K562 (cell line): ENCODE results near the gene PRR15. TPM values are rescaled to one million over a fixed set of nuclear protein-coding genes. Genes with fewer than 3 reads are reported as not detected.

ENCODE experiments used
- ATAC-seq: fragments of 200-7000 bp; cut with Tn5 transposase; 3 replicates; pipeline ENCODE4 v1.9.1; 2020; ENCODE audit warnings: moderate library complexity
- BruUV-seq: library from RNA; stranded (reverse); fragments of 400-500 nt; replicated peaks from 2 replicates; lab custom pipeline; 2021; lab: Mats Ljungman, UMichigan
- CTCF ChIA-PET: fragments of 300-600 bp; formaldehyde crosslinking; extraction: SDS; loops from one replicate; lab custom pipeline; 2021; ENCODE audit warnings: low intra/inter-chr PET ratio; lab: Yijun Ruan, JAX
- POLR2A ChIA-PET: fragments of 300-600, 350-650 bp; sonication (Branson Sonifier 250); formaldehyde crosslinking; extraction: SDS; loops from one replicate; lab custom pipeline; 2021; ENCODE audit warnings: antibody characterized with exemption, inconsistent platforms; lab: Yijun Ruan, JAX
- DNase-seq, 4 experiments: peaks; one replicate each; pipeline versions ENCODE4 v3.0.0 to v3.0.0-alpha.2; 2011 to 2018; ENCODE audit warnings: low spot score in 3 of 4, mixed read lengths in 3 of 4; ENCODE audit errors: extremely low read depth in 1 of 4
- FAIRE-seq: peaks from 2 replicates; lab custom pipeline; 2011; peaks lifted over from hg19 to GRCh38; lab: Jason Lieb, UNC
- H2AFZ ChIP-seq: 2 replicates; pipeline ENCODE4 v1.6.0; 2011; ENCODE audit warnings: low read depth, low read length, control low read depth, inconsistent platforms
- H3K27ac ChIP-seq: fragments of 200-600 bp; 3 replicates; pipeline ENCODE4 v1.8.0; 2011; ENCODE audit warnings: low read depth, mild to moderate bottlenecking, control low read depth, inconsistent platforms, low read length, moderate library complexity, mixed read lengths; ENCODE audit errors: extremely low read depth
- H3K27me3 ChIP-seq, 2 experiments: fragments of 300-600 bp in 1 of 2; 2 replicates in 1 of 2; 3 replicates in 1 of 2; pipeline versions ENCODE4 v1.6.0 to v1.8.0; 2011; ENCODE audit warnings: inconsistent platforms in 2 of 2, low read length in 2 of 2, mild to moderate bottlenecking in 1 of 2, mixed read lengths in 1 of 2, moderate library complexity in 1 of 2; ENCODE audit not compliant: control insufficient read depth in 2 of 2, insufficient read depth in 2 of 2
- H3K36me3 ChIP-seq: fragments of 300-600 bp; 3 replicates; pipeline ENCODE4 v1.8.0; 2011; ENCODE audit warnings: mild to moderate bottlenecking, low read length, inconsistent platforms; ENCODE audit not compliant: control insufficient read depth, insufficient read depth
- H3K4me1 ChIP-seq, 2 experiments: fragments of 200-600 bp in 1 of 2; replicated peaks in 1 of 2; 2 replicates in 1 of 2; 3 replicates in 1 of 2; pipeline versions ENCODE4 v1.5.1 to v1.8.0; 2011; ENCODE audit warnings: inconsistent platforms in 2 of 2, low read length in 2 of 2, mild to moderate bottlenecking in 1 of 2, mixed read lengths in 1 of 2, moderate library complexity in 1 of 2; ENCODE audit not compliant: control insufficient read depth in 2 of 2, insufficient read depth in 2 of 2
- H3K4me2 ChIP-seq: 2 replicates; pipeline ENCODE4 v1.6.1; 2011; ENCODE audit warnings: low read length, control low read depth, inconsistent platforms, mixed read lengths; ENCODE audit not compliant: insufficient read depth
- H3K4me3 ChIP-seq: fragments of 200-600 bp; sonication (generic), shearing (Covaris generic); 2 replicates; pipeline ENCODE4 v1.5.1; 2016; ENCODE audit warnings: control low read depth, inconsistent platforms
- H3K79me2 ChIP-seq: fragments of 200-600 bp; 3 replicates; pipeline ENCODE4 v1.8.0; 2011; ENCODE audit warnings: low read length, inconsistent platforms; ENCODE audit not compliant: control insufficient read depth, insufficient read depth
- H3K9ac ChIP-seq, 2 experiments: 2 replicates each; pipeline versions ENCODE4 v1.6.0 to v1.6.1; 2011; ENCODE audit warnings: low read depth in 2 of 2, low read length in 2 of 2, control low read depth in 1 of 2, inconsistent platforms in 1 of 2, mild to moderate bottlenecking in 1 of 2, mixed read lengths in 1 of 2; ENCODE audit not compliant: insufficient read depth in 1 of 2
- H3K9me1 ChIP-seq: one replicate; pipeline ENCODE4 v1.6.0; 2011; ENCODE audit warnings: inconsistent platforms, mild to moderate bottlenecking, low read length, moderate library complexity; ENCODE audit not compliant: control insufficient read depth, insufficient read depth
- H3K9me3 ChIP-seq: replicated peaks from 2 replicates; pipeline ENCODE4 v1.5.1; 2011; ENCODE audit warnings: low read depth, low read length, inconsistent platforms; ENCODE audit not compliant: control insufficient read depth, insufficient read depth
- H4K20me1 ChIP-seq: replicated peaks from 2 replicates; pipeline ENCODE4 v1.6.1; 2011; ENCODE audit warnings: low read length, inconsistent platforms, mixed read lengths; ENCODE audit not compliant: control insufficient read depth, insufficient read depth
- CCNT2 ChIP-seq: IDR thresholded peaks from 2 replicates; pipeline ENCODE4 v1.6.1; 2011; ENCODE audit warnings: borderline replicate concordance, low read depth, mild to moderate bottlenecking, moderate library complexity, mixed read lengths, low read length; ENCODE audit not compliant: insufficient read length; ENCODE audit errors: extremely low read depth
- ETV6 ChIP-seq, 3 experiments: fragments of 150-350 bp in 1 of 3; sonication (generic) in 1 of 3; formaldehyde crosslinking in 1 of 3; IDR thresholded peaks; 2 replicates each; pipeline versions ENCODE4 v1.6.1 to v1.8.0; 2014 to 2022; ENCODE audit warnings: borderline replicate concordance in 2 of 3, low read depth in 2 of 3, antibody characterized with exemption in 1 of 3, low read length in 1 of 3, mild to moderate bottlenecking in 1 of 3, missing genetic modification reagents in 1 of 3
- IRF9 ChIP-seq: fragments of 450-650 bp; IDR thresholded peaks from 2 replicates; pipeline ENCODE4 v1.6.1; 2016; ENCODE audit warnings: missing biosample characterization, missing genetic modification characterization
- MAFK ChIP-seq: IDR thresholded peaks from 2 replicates; pipeline ENCODE4 v1.6.1; 2011; ENCODE audit warnings: low read length, improper control_type of control experiment
- RCOR1 ChIP-seq, 2 experiments: IDR thresholded peaks; 2 replicates each; pipeline ENCODE4 v1.6.1; 2012; ENCODE audit warnings: low read depth in 2 of 2, low read length in 2 of 2, borderline replicate concordance in 1 of 2, improper control_type of control experiment in 1 of 2
- RNF2 ChIP-seq: sonication (generic); IDR thresholded peaks from 2 replicates; pipeline ENCODE4 v1.6.1; 2016
- TCF7L2 ChIP-seq: fragments of 150-350 bp; IDR thresholded peaks from 2 replicates; pipeline ENCODE4 v1.6.1; 2016; ENCODE audit warnings: low read depth, mild to moderate bottlenecking, low read length, moderate library complexity
- U2AF2 ChIP-seq: fragments of 200-400 bp; formaldehyde crosslinking; optimal IDR thresholded peaks from 2 replicates; pipeline ENCODE3; 2017; ENCODE audit warnings: low read depth, mild to moderate bottlenecking, low read length
- ZNF316 ChIP-seq: fragments of 450-650 bp; IDR thresholded peaks from 2 replicates; pipeline ENCODE4 v1.6.1; 2016
- ZNF77 ChIP-seq: fragments of 250-450 bp; sonication (Bioruptor Pico); IDR thresholded peaks from 2 replicates; pipeline ENCODE4 v1.5.0; 2020
- WGBS: fragments of 100-300 bp; shearing (Covaris generic); methylation state at CpG from one replicate; pipeline ENCODE4 v1.1.6; 2016; ENCODE audit warnings: low coverage, mixed read lengths; ENCODE audit not compliant: insufficient coverage; ENCODE audit errors: missing lambda C conversion rate; 5-methylcytosine and 5-hydroxymethylcytosine counted together
- in situ Hi-C: fragments of 300-500 bp; cut with MboI; formaldehyde crosslinking; loops from 4 replicates; pipeline ENCODE4 v1.15.0; 2018; ENCODE audit warnings: inconsistent platforms, mixed read lengths
- intact Hi-C: fragments of 100-400 bp; cut with micrococcal nuclease; formaldehyde crosslinking; loops from 2 replicates; pipeline ENCODE4 v1.14.2; 2022
- polyA plus RNA-seq, 8 experiments: library from polyadenylated mRNA; depleted of rRNA in 4 of 8; stranded (reverse) in 5 of 8; unstranded in 3 of 8; fragments of >200 nt; fragmentation: Nextera tagmentation in 2 of 8; fragmentation: Illumina TruSeq in 1 of 8; extraction: Ambion mirVana in 2 of 8; extraction: Trizol in 1 of 8; gene quantifications; 2 replicates each; pipeline versions ENCODE4 v1.2.1 to v1.2.3, GENCODE V29; 2011 to 2014; ENCODE audit warnings: inconsistent platforms in 1 of 8, missing spikeins in 1 of 8
- total RNA-seq, 7 experiments: library from RNA; depleted of rRNA in 6 of 7; stranded (reverse); fragments of >200 nt in 6 of 7; fragmentation: Illumina TruSeq in 2 of 7; extraction: Trizol in 2 of 7; gene quantifications; 2 replicates each; pipeline versions ENCODE4 v1.2.1 to v1.2.3, GENCODE V29; 2011 to 2021; ENCODE audit warnings: low replicate concordance in 1 of 7

The PRR15 gene
- total and polyA plus RNA-seq, 9 of the 15 experiments (the other 6 are each of a cell fraction or from before 2014, with no cell fraction given), result not detected

- FAIRE-seq (no peak), DNase-seq (no peak), ATAC-seq (no peak)
- intact Hi-C loops (no loop called here), in situ Hi-C loops (no loop called here)
- Histone ChIP-seq H3K27me3 (peaks cover 0 to 7% of the 10 kb centered on the region in 2 experiments; a peak in 2 of 5 replicates), H4K20me1 (no peaks in the 10 kb centered on the region), H2AFZ (no peak overlapping the region), H3K9ac (no peak overlapping the region), H3K9me3 (no peaks in the 10 kb centered on the region), H3K4me3 (no peak overlapping the region), H3K36me3 (no peaks in the 10 kb centered on the region), H3K9me1 (no peaks in the 10 kb centered on the region), H3K27ac (no peak overlapping the region), H3K4me2 (no peak overlapping the region), H3K79me2 (no peaks in the 10 kb centered on the region), H3K4me1 (no peaks in the 10 kb centered on the region)
- 2% methylated on average over 4 of the region's 4 CpGs for WGBS
- POLR2A ChIA-PET, result interaction anchor here (1.4 kb wide), 1 partner anchor 12 kb away, joined by 3 read pairs; no protein-coding TSS in a partner anchor
- TF ChIP-seq RNF2, result no peak
- no peak for TF ChIP-seq ETV6 (IDR thresholded peaks at IDR 0.05; ENCODE audit: borderline replicate concordance in 1 of 2, low read depth in 2 of 2, low read length in 1 of 2)
- TF ChIP-seq ETV6 (CRISPR knock-in tag; IDR thresholded peaks at IDR 0.05; ENCODE audit: borderline replicate concordance), result no peak
- 0 out of 2 replicates have a peak, but pooled peaks have one; percentile 3 for TF ChIP-seq ZNF316
- TF ChIP-seq RCOR1 (IDR thresholded peaks at IDR 0.05; ENCODE audit: borderline replicate concordance in 1 of 2, low read depth in 2 of 2, low read length in 2 of 2), result no peak
- CTCF ChIA-PET, result no interaction called here
- no TSS peak for BruUV-seq
Observed at GRCh38 chr7:29548823-29549222, 14.8 kb upstream of the PRR15 start.

- H3K79me2 ChIP-seq, result no peaks in the 10 kb centered on the region
- no peaks in the 10 kb centered on the region for H3K9me3 ChIP-seq
- no peak overlapping the region for H3K4me3 ChIP-seq
- ChIA-PET POLR2A (interaction anchor here (1.2 to 1.5 kb wide), 3 partner anchors 8 to 14 kb away, joined by 3 to 5 read pairs (median 3); no protein-coding TSS in a partner anchor), CTCF (no interaction called here)
- no peak overlapping the region for H3K4me2 ChIP-seq
- H3K27me3 ChIP-seq, result peaks cover 0 to 7% of the 10 kb centered on the region in 2 experiments; a peak in 2 of 5 replicates
- no peaks in the 10 kb centered on the region for H3K4me1 ChIP-seq
- intact Hi-C loops, result no loop called here
- TF ChIP-seq TCF7L2 (no peak), ZNF77 (CRISPR knock-in tag) (no peak), CCNT2 (no peak), U2AF2 (no peak), MAFK (no peak), IRF9 (tag) (no peak)
- in situ Hi-C loops, result no loop called here
- FAIRE-seq (no peak), DNase-seq (no peak), ATAC-seq (no peak)
- H4K20me1 ChIP-seq, result no peaks in the 10 kb centered on the region
- no peak overlapping the region for H2AFZ ChIP-seq
- no peak overlapping the region for H3K27ac ChIP-seq
- no TSS peak for BruUV-seq
- H3K36me3 ChIP-seq, result no peaks in the 10 kb centered on the region
- 0% methylated on average over 4 of the region's 4 CpGs for WGBS
- H3K9ac ChIP-seq, result no peak overlapping the region
- H3K9me1 ChIP-seq, result no peaks in the 10 kb centered on the region
Observed at GRCh38 chr7:29552392-29552791, 11.2 kb upstream of the PRR15 start.
